Sciatic nerve (tissue), 2 donors: ENCODE data around the gene F13A1. TPM values are rescaled to one million over a fixed set of nuclear protein-coding genes. Genes with fewer than 3 reads are reported as not detected.
A peak's percentile ranks its signal among the peaks of the same experiment; 100 is the strongest.

Experiments
- ATAC-seq: fragments of 200-7000 bp; cut with Tn5 transposase; one replicate; pipeline ENCODE4 v1.9.1; 2020; ENCODE audit warnings: mild to moderate bottlenecking, moderate library complexity
- DNase-seq: peaks from one replicate; pipeline ENCODE4 v3.0.0-alpha.2; 2020; ENCODE audit warnings: low spot score
- intact Hi-C: fragments of 100-400 bp; cut with DNase I; formaldehyde crosslinking; loops from one replicate; pipeline ENCODE4 v1.14.2; 2022
- total RNA-seq: library from RNA; stranded (reverse); fragmentation: NEBNext Ultra II Directional; extraction: Animal tissue kit (Norgen Biotek cat#: 25700); gene quantifications from one replicate; pipeline ENCODE4 v1.2.1, GENCODE V29; 2021
- donor health status: DM: no; HTN: no; CAD: no.
- donor health status: DM: no; HTN: no; CAD: no.

The F13A1 gene
- 231 TPM for total RNA-seq

GRCh38 chr6:6319952-6320811, at the start of gene F13A1:
TSS of gene F13A1 (minus strand) at chr6:6320662. CDS start at chr6:6318664, 1,998 bp downstream.
- intact Hi-C loops: no loop called here
- ATAC-seq: peak; percentile 59
- peak; percentile 68 for DNase-seq

GRCh38 chr6:6368684-6369052, 48.2 kb upstream of the F13A1 start:
- DNase-seq (no peak), ATAC-seq (no peak)
- intact Hi-C loops: no loop called here

GRCh38 chr6:6368040-6368683, 47.7 kb upstream of the F13A1 start:
- DNase-seq: no peak
- no peak for ATAC-seq
- intact Hi-C loops: no loop called here

DNA sequence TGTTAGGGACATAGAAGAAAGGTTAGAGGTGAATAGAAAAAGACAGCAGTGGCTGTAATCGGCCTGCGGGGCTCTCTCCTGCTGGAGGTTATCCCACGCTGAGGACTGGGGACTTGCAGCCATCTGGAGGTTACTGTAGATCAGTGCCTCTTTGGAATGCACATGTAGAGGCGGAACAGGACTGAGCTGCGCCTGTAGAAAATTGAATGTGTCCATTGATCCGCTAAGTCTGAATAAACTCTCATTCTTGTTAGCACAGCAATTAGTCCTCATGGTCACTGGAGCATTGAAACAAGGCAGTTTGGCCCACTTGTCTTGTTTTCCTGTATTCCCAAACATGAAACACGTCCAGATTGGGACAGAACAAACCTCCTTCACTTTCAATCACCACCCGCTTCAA, 46.3 kb upstream of the F13A1 start:
- ATAC-seq (peak; percentile 52), DNase-seq (no peak)
- intact Hi-C loops: no loop called here

DNA sequence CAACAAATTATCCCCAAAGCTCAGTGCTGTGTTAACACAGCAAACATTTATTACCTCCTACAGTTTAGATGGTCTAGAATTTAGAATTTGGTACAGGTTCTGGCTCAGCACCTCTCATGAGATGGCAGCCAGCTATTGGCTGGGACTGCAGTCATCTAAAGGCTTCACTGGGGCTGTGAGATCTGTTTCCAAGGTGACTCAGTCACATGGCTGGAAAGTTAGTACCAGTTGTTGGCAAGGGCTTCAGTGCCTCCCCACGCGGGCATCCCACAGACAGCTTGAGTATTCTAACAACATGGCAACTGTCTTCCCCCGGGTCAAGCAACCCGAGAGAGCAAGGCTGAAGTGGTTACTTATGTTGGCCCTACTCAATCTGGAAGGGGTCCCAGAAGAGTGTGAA, 44.8 kb upstream of the F13A1 start:
- no peak for DNase-seq
- intact Hi-C loops: no loop called here
- no peak for ATAC-seq

DNA sequence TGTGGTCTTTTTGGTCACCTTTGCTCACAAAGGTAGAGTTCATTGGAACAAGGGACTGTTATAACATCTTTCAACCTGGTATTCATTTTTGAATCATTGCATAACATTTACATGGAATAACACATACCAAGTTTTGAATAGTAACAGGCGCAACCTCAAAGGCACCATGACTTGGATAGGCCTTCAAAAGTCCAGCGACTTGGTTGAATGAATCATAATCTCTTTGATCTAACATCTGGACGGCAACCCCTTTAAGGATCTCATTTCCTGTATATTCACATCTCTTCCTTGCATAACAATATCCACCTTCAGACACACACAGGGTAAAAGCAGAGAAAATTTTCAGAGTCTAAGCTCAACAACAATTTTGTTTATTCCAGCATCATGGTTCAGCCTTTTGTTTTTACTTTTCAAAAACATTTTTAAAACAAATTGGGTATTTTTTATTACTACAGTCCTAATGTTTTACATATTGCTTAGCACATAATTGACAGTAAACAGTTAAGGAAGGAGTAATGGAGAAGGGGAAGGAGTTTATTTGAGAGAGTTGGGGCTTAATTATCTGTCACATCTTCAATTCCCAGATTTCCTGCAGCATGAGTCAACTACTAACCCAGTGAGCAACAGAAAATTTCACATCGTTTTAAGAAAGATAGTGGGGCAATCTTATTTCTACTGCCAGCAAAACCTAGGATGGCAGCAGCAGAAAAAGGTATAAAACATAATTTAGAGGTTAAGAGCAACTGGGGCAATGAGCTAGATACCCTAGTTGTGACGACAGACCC, 41.8 kb upstream of the F13A1 start:
- no peak for ATAC-seq
- no peak for DNase-seq
- intact Hi-C loops: no loop called here

DNA sequence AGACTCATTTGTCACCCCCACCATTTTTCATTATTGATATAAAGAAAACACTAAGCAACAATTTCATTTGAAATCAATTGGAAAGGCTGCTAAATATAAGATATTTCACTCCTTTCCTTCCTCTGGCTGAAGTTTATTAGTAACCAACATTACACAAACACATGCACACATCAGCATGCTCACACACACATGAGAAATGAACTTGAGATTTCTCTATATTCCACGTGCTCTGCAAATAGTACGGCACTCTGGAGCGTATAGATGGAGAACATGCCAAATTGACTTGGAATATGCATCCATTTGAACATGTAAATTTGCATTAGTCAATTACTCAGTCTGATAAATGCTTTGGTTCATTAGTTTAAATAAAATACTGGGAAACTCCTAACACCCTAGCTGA, 37.1 kb upstream of the F13A1 start:
- DNase-seq (no peak), ATAC-seq (no peak)
- intact Hi-C loops: no loop called here

GRCh38 chr6:6357032-6357431, 36.6 kb upstream of the F13A1 start:
- DNase-seq (no peak), ATAC-seq (no peak)
- intact Hi-C loops: no loop called here

DNA sequence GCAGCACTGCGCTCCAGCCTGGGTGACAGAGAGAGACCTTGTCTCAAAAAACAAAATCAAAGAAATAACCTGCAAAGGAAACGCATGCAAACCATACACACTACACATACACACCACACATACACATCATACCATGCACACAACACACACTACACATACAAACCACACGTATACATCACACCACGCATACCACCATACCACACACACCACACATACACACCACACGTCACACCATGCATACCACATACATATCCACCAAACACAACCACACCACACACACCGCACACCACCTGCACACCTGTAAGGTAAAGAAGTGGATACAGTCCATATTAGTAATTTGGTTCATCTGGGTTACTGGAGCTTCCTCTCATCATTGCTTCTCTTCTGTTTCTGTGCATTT, 32.3 kb upstream of the F13A1 start:
- intact Hi-C loops: no loop called here
- DNase-seq: no peak
- no peak for ATAC-seq

DNA sequence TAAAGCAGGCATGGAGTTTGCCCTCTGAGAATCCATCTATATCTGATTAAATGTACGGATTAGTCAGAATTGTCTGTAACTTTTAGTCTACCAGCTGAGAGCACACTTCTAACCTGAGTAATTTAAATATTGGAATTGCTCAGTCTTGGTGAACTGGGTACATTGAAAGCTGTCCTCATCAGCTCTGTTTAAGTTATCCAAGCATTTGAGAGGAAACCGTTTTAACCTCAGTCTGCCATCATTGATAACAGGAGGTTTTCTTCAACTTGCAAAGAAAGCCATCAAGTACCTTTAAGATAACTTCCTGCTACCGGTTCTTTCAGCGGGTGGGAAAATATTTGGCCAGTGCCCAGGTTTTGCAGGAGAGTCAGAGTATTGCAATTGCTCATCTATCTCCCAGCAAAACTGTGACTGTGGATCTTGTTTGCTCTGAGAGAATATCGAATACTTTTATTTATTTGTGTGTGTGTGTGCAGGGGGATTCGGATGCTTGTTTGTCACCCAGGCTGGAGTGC, 31.1 kb upstream of the F13A1 start:
- intact Hi-C loops: no loop called here
- ATAC-seq (no peak), DNase-seq (no peak)

DNA sequence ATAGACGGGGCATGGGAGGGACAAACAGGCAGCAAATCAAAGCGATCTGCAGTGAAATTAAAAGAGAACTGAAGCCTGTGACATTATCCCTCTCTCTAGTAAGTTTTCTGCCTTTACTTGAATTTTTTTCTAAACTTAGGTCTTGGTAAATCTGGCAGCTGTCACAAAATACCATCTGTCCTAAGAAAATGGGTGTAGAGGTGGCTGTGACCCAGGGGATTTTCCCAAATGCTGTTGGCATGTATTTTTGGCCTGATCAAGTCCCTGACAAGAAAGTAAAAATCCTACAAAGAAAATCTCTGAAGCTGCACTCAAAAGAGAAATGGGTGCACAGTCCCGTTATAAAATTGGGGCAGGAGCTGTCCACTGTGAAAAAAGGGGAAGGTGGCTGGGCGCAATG, 30.2 kb upstream of the F13A1 start:
- intact Hi-C loops: no loop called here
- DNase-seq (no peak), ATAC-seq (no peak)

DNA sequence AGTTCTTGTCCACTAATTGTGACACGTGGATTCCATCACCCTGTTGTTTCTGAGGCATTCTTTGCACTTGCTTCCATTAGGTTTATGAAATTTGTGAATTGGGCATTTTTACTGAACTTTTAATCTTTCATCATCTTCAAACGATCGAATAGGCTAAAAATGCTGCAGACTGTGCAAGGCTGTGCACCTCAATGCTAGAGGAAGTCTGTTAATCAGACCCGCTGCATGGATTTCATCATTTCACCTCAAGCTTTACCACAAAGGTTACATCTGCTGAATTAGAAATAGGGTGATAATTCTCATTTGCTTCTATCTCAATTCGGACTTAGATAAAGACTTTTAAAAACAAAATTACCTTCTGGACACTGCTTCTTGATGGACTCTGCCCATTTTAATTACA, 27.8 kb upstream of the F13A1 start:
- DNase-seq (no peak), ATAC-seq (no peak)
- intact Hi-C loops: no loop called here

DNA sequence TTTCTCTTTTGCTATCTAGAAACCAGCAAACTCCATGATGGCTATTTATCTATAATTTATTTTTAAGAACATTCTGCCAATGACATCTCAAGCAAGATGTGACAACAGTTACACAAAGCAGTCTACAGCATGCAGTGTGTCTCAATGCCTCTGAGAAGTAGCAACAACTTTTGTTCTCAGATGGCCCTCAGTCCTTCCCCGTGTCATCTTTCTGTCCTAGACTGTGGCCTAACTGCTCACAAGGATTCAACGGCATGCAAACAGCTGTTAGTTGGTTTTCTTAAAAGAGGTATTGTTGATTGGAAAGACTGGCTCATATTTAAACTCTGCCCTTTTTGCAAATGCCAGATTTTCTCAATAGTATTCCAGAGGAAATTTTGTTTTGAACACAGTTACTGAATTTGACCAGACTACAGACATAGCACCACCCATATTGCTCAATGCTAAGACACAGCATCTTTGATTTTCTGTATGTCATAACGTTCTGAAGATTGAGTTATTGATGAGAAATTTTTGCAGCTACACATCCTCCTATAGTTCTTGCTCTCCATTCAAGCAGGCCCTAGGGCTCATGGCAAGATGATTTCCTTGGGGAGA, 26.1 kb upstream of the F13A1 start:
- ATAC-seq (peak; percentile 80), DNase-seq (no peak)
- intact Hi-C loops: no loop called here

DNA sequence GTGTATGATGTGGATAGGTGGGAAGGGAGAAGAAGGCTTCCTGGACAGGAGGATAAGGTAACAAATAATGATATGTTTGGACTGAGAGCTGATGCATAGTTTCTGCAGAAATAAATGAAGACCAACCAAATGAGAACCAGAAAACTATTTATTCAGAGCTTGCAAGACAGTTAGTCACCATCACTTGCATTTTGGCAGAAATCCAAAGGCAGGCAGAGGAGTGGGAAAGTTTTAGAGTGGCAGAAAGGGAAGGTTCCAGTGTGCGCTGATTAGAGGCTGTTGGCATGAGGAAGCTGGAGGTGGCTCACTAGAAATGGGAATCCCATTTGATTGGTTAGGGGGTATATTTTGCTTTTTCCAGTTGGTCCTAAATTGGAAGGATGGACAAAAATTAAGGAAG, 13.0 kb upstream of the F13A1 start:
- ATAC-seq (no peak), DNase-seq (no peak)
- intact Hi-C loops: no loop called here

DNA sequence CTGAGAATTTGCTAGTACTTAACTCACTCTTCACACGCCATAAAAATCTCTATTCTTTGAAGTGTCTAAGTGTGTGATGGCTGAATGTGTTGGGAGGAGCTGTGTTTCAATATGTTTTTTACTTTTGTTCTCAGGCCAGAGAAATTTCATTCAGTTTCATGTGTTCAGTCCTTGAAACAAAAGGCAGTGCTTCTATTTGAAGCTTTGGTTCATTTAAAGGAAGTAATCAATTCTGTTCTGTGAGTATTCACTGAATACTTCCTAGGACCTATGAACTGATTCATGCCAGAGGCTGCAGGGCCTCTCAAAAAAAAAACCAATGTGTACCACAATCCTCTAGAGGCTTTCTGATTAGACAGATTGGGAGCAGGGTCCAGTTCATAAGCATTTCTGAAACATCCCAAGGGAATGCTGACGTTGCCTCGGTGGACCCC, 12.4 kb upstream of the F13A1 start:
- intact Hi-C loops: no loop called here
- no peak for ATAC-seq
- DNase-seq: no peak

- intact Hi-C loops: no loop called here
- ATAC-seq: peak; percentile 74
- DNase-seq: no peak
These were observed 11.6 kb upstream of the F13A1 start for GRCh38 chr6:6331946-6332601.

GRCh38 chr6:6331393-6331792, 10.9 kb upstream of the F13A1 start:
- intact Hi-C loops: no loop called here
- ATAC-seq: peak; percentile 62
- DNase-seq: no peak

DNA sequence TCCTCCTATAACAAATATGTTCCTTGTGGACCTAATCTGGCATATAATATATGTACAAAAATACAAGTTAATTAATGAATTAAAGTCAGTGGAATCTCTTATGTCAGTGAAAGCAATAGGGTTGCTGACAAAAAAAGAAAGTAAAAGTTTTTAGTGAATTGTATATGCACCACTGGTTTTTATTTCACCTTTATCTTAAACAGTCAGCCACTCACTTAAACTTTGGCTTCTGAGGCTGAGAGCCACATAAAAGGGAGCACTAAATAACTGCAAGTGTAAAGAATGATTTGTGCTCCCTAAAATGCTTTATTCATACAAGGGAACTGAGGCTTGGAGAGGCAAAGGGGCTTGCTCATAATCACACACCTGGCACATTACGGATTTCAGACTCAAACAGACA, 9.9 kb upstream of the F13A1 start:
- DNase-seq: no peak
- intact Hi-C loops: no loop called here
- no peak for ATAC-seq

DNA sequence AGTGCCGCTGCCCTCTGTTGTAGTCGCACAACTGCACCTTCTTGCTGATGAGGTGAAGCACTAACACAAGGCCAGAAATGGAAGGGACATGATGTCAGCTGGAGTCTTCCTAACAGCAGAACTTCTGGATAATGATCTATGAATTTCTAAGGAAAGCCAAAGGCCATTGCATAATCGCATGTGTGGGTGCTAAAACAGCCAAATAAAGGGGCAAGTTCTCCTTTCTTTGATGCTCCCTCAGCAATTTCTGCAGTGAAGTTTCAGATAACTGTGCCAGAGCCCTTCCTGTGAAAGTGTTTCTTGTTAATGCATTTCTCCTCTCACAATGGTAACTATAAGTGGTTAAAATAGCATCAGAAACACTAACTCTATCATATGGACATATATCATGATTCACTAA, 8.0 kb upstream of the F13A1 start:
- intact Hi-C loops: no loop called here
- no peak for DNase-seq
- no peak for ATAC-seq
